CD4-positive, alpha-beta T cell treated with Interleukin-17A for 1 hour (primary cell): Measurements from ENCODE around the gene ANKFN1.

ENCODE experiments used
- DNase-seq: peaks from one replicate; pipeline ENCODE4 v3.0.0-alpha.2; 2020

Gene ANKFN1

DNA sequence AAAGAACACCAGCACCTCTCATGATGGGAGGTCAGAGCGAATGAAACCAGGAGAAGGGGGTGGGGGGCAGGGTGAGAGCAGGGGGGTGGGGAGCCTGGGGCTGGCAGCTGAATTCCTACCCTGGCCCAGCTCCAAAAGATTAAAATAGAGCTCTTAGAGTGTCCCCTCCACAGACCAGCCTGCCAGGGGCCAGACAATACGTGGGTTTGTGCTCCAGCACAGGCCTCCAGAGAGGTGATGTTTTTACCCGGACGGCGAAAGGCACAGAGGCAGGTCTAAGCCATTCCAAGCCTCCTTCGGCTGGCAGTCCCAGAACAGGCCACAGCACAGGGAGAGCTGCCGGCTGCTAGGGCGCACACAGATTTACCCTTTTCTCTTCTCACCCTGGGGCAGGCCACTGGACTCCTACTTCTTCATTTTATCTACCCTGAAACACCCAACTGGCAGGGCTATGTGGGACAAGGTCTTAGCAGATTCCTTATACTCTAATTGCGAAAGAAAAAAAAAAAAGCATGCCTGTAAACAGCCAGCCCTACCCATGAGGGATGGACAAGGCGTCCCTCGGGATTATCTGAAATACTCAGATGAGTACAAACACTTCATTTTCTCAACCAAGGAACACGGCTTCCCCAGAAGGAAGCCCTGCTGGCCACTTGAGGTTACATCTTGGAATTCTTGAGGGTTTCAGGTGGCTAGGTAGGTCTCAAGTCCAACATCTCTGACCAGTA lies 368.3 kb downstream of the ANKFN1 start:
- no peak for DNase-seq

DNA sequence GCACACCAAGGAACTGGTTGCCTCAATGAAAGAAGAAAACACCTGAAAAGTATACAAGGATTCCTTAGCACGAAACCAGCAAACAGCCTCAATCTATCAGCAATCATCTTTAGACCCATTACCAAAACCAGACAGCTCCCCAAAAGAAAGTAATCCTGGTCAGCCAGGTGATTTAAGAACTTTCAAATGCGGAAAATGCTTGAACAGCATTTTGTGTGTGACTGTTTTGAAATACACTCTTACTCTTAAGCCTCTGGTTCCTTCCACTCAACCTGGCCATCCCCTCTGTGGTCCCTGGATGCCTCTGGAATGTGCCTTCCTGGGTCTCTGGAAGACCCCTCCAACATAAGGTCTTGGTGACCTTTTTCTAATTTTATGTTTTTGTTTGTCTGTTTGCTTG lies 369.8 kb downstream of the ANKFN1 start:
- no peak for DNase-seq

GRCh38 chr17:56528696-56529095 lies 375.4 kb downstream of the ANKFN1 start:
- no peak for DNase-seq

- no peak for DNase-seq
Observed at GRCh38 chr17:56532926-56533325, 379.7 kb downstream of the ANKFN1 start.

- DNase-seq, result no peak
Observed at GRCh38 chr17:56536766-56537165, 383.5 kb downstream of the ANKFN1 start.

- no peak for DNase-seq
Observed at GRCh38 chr17:56540836-56541235, 387.6 kb downstream of the ANKFN1 start.

DNA sequence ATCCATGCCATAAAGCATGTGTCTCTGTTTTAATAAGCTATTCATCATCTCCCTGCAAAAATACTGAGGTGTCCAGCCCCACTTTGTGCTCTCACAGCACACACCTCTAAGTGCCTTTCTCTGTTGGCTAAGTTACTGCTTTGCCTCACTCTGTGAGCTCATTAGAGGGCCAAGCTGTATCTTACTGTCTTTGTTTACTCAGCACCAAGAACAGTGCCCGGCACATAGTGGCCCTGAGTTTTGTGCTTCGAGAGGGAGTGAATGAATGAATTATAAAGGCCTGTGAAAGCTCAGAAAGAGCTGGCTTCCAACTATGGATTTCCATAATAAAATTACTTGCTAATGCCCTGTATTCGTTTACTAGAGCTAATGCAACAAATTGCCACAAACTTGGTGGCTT lies 390.0 kb downstream of the ANKFN1 start:
- DNase-seq, result no peak

DNA sequence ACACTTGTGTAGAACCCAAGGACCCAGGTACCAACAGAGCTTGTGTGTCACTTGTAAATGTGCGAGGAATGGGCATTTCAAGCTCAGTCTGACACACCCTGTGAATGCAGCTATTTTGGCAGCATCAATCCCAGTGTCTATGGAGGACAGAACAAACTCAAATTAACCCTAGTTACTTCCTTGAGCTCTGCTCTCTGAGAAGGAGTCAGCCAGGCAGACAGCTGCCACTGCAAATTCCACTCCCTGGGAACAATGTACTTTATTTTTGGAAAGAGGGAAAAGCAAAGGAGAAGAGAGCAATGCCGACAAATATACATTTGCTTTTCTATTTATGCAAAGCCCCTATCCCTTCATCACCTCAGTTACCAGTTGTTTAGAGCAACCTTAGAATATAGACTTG lies 391.8 kb downstream of the ANKFN1 start:
- no peak for DNase-seq

GRCh38 chr17:56545930-56546329 lies 392.7 kb downstream of the ANKFN1 start:
- DNase-seq, result no peak

GRCh38 chr17:56548661-56549060 lies 395.4 kb downstream of the ANKFN1 start:
- no peak for DNase-seq

DNA sequence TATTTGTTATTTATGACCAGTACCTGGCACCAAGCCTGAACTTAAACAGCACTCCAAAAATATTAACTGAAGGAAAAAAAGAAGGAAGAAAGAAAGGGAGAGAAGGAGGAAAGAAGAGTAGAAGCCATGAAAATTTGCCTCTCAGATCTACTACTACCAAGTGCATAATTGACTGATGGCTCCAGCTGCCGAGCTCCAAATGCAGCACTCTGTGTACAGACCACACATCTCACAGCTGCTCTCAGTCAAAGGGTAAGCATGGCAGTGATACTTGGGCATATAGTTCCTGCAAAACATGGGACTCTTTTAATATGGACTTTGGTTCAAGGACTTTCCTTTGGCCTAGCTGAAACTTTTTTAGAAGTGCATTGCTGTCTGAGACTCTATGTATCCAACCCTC lies 396.2 kb downstream of the ANKFN1 start:
- DNase-seq, result no peak

DNA sequence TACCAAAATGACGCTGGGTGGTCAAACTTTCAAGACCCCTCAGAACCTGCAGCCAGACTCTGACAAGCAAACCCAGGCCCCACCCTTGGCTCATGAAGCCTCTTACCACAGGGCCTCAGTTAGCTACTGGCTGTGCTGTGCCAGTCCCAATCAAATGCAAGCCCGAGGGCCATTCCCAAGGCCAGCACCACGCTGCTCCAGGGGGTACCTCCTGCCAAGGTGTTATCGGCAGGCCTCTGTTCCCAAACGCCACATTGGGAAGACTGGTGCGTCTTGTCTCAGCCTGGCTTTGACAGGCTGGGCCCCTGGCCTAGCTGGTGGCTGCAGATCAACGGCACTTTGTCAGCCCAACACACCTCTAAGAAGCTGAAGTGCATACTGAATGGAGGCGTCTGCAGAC lies 404.4 kb downstream of the ANKFN1 start:
- DNase-seq, result no peak

- DNase-seq, result no peak
Observed at GRCh38 chr17:56558088-56558487, 404.8 kb downstream of the ANKFN1 start.
